PC-9 (cell line): ENCODE data around the gene PTPRM. TPM values are rescaled to one million over a fixed set of nuclear protein-coding genes. Genes with fewer than 3 reads are reported as not detected.

ENCODE experiments used
- BruUV-seq: library from RNA; stranded (reverse); fragments of 400-500 nt; replicated peaks from 2 replicates; lab custom pipeline; 2021; lab: Mats Ljungman, UMichigan
- CTCF ChIA-PET: fragments of 300-600 bp; sonication (Branson Sonifier 250); formaldehyde crosslinking; loops from one replicate; lab custom pipeline; 2022; ENCODE audit warnings: antibody characterized with exemption; lab: Charles Lee
- POLR2A ChIA-PET: fragments of 300-600 bp; sonication (Branson Sonifier 250); formaldehyde crosslinking; loops from one replicate; lab custom pipeline; 2022; ENCODE audit warnings: antibody characterized with exemption; ENCODE audit not compliant: unreplicated experiment; lab: Charles Lee
- DNase-seq, 2 experiments: peaks; one replicate each; pipeline versions ENCODE4 v3.0.0 to v3.0.0-alpha.2; 2015 to 2022; ENCODE audit warnings: mixed read lengths in 1 of 2
- H2AFZ ChIP-seq: fragments of 200-600 bp; sonication (generic); 2 replicates; pipeline ENCODE4 v1.8.1; 2017; ENCODE audit warnings: antibody characterized with exemption
- H3F3A ChIP-seq: fragments of 200-600 bp; sonication (generic); 2 replicates; pipeline ENCODE4 v1.8.1; 2017; ENCODE audit warnings: antibody characterized with exemption, mild to moderate bottlenecking, low read depth; ENCODE audit not compliant: insufficient read depth
- H3K27ac ChIP-seq: fragments of 200-600 bp; sonication (generic); 2 replicates; pipeline ENCODE4 v1.6.1; 2016; ENCODE audit warnings: mixed run types
- H3K27me3 ChIP-seq: fragments of 200-600 bp; sonication (generic); 2 replicates; pipeline ENCODE4 v1.6.1; 2016; ENCODE audit warnings: low read depth, mixed run types; ENCODE audit not compliant: insufficient read depth
- H3K36me3 ChIP-seq: fragments of 200-600 bp; sonication (generic); 2 replicates; pipeline ENCODE4 v1.6.1; 2016; ENCODE audit warnings: low read depth, mixed run types
- H3K4me1 ChIP-seq: fragments of 200-600 bp; sonication (generic); replicated peaks from 2 replicates; pipeline ENCODE4 v1.6.1; 2016; ENCODE audit warnings: mixed run types; ENCODE audit not compliant: insufficient read depth
- H3K4me2 ChIP-seq: fragments of 200-600 bp; sonication (generic); 2 replicates; pipeline ENCODE4 v1.6.1; 2017; ENCODE audit warnings: mixed run types
- H3K4me3 ChIP-seq: fragments of 200-600 bp; sonication (generic); 2 replicates; pipeline ENCODE4 v1.6.1; 2016; ENCODE audit warnings: mixed run types
- H3K79me2 ChIP-seq: fragments of 200-600 bp; sonication (generic); 2 replicates; pipeline ENCODE4 v1.6.1; 2017; ENCODE audit warnings: low read depth, mixed run types
- H3K9me2 ChIP-seq: fragments of 200-600 bp; sonication (generic); 2 replicates; pipeline ENCODE4 v1.8.1; 2017; ENCODE audit warnings: mild to moderate bottlenecking; ENCODE audit not compliant: insufficient read depth
- H3K9me3 ChIP-seq: fragments of 200-600 bp; sonication (generic); 2 replicates; pipeline ENCODE4 v1.8.1; 2016; ENCODE audit warnings: low read depth; ENCODE audit not compliant: insufficient read depth
- H4K20me1 ChIP-seq: fragments of 200-600 bp; sonication (generic); 2 replicates; pipeline ENCODE4 v1.8.1; 2017; ENCODE audit not compliant: insufficient read depth
- CTCF ChIP-seq: fragments of 200-600 bp; sonication (generic); conservative IDR thresholded peaks from 2 replicates; pipeline ENCODE4 v1.6.1; 2017; ENCODE audit warnings: mixed run types, antibody characterized with exemption, mild to moderate bottlenecking, moderate library complexity
- EZH2 ChIP-seq: fragments of 200-600 bp; sonication (generic); IDR thresholded peaks from 2 replicates; pipeline ENCODE4 v1.8.0; 2017; ENCODE audit warnings: antibody characterized with exemption, low read depth
- intact Hi-C: fragments of 100-400 bp; cut with micrococcal nuclease; formaldehyde crosslinking; loops from one replicate; pipeline ENCODE4 v1.10.0; 2022; ENCODE audit not compliant: unreplicated experiment
- total RNA-seq: library from RNA; stranded (reverse); gene quantifications from 2 replicates; pipeline ENCODE4 v1.2.3, GENCODE V29; 2021

Gene PTPRM
- total RNA-seq, 1 experiment from 2014 or later = 32.5 TPM

- BruUV-seq = no TSS peak
- no peaks in the 10 kb centered on the region for H3K79me2 ChIP-seq
- H4K20me1 ChIP-seq = no peaks in the 10 kb centered on the region
- CTCF ChIA-PET = no interaction called here
- intact Hi-C loops = no loop called here
- H3K27me3 ChIP-seq = no peaks in the 10 kb centered on the region
- H3K4me1 ChIP-seq = peaks cover 9% of the 10 kb centered on the region
- no peaks in the 10 kb centered on the region for H3K36me3 ChIP-seq
- TF ChIP-seq EZH2 (no peak), CTCF (no peak)
- no peaks in the 10 kb centered on the region for H3F3A ChIP-seq
- no peak overlapping the region for H3K27ac ChIP-seq
- no peaks in the 10 kb centered on the region for H3K9me3 ChIP-seq
- no peak overlapping the region for H3K4me3 ChIP-seq
- no peak overlapping the region for H2AFZ ChIP-seq
- H3K9me2 ChIP-seq = no peaks in the 10 kb centered on the region
- H3K4me2 ChIP-seq = no peak overlapping the region
- POLR2A ChIA-PET = no interaction called here
- DNase-seq = no peak
Measured at GRCh38 chr18:8260827-8261226, 693.7 kb downstream of the PTPRM start.

- H3K9me2 ChIP-seq = no peaks in the 10 kb centered on the region
- H2AFZ ChIP-seq = no peak overlapping the region
- H3K4me2 ChIP-seq = no peak overlapping the region
- no peaks in the 10 kb centered on the region for H3K79me2 ChIP-seq
- H3K4me1 ChIP-seq = peaks cover 9% of the 10 kb centered on the region
- H4K20me1 ChIP-seq = no peaks in the 10 kb centered on the region
- no TSS peak for BruUV-seq
- no peak for DNase-seq
- intact Hi-C loops = no loop called here
- no peaks in the 10 kb centered on the region for H3K36me3 ChIP-seq
- TF ChIP-seq EZH2 = no peak
- TF ChIP-seq CTCF = no peak
- H3K4me3 ChIP-seq = no peak overlapping the region
- no peak overlapping the region for H3K27ac ChIP-seq
- no peaks in the 10 kb centered on the region for H3K27me3 ChIP-seq
- ChIA-PET CTCF (no interaction called here), POLR2A (interaction anchor here (0.7 kb wide), 1 partner anchor 487 kb away, joined by 5 read pairs; no protein-coding TSS in a partner anchor)
- no peaks in the 10 kb centered on the region for H3F3A ChIP-seq
- no peaks in the 10 kb centered on the region for H3K9me3 ChIP-seq
Measured at GRCh38 chr18:8261651-8262091, 694.6 kb downstream of the PTPRM start.

GRCh38 chr18:8262221-8262620 is 695.1 kb downstream of the PTPRM start:
- H3K9me2 ChIP-seq = no peaks in the 10 kb centered on the region
- no peak overlapping the region for H3K4me3 ChIP-seq
- H3K27me3 ChIP-seq = no peaks in the 10 kb centered on the region
- no peak overlapping the region for H3K27ac ChIP-seq
- no peaks in the 10 kb centered on the region for H3F3A ChIP-seq
- POLR2A ChIA-PET = no interaction called here
- H3K4me2 ChIP-seq = no peak overlapping the region
- H3K79me2 ChIP-seq = no peaks in the 10 kb centered on the region
- no peak overlapping the region for H2AFZ ChIP-seq
- no peak for DNase-seq
- BruUV-seq = no TSS peak
- no peaks in the 10 kb centered on the region for H3K36me3 ChIP-seq
- CTCF ChIA-PET = no interaction called here
- peaks cover 9% of the 10 kb centered on the region for H3K4me1 ChIP-seq
- no peak for TF ChIP-seq EZH2
- no peak for TF ChIP-seq CTCF
- intact Hi-C loops = no loop called here
- no peaks in the 10 kb centered on the region for H3K9me3 ChIP-seq
- no peaks in the 10 kb centered on the region for H4K20me1 ChIP-seq
